Tongue (tissue), 2 donors: ENCODE results near the gene NR4A1. TPM values are rescaled to one million over a fixed set of nuclear protein-coding genes. Genes with fewer than 3 reads are reported as not detected.

Experiments used
- DNase-seq: peaks from one replicate; pipeline ENCODE4 v3.0.0-alpha.2; 2015
- total RNA-seq: library from RNA; depleted of rRNA; stranded (reverse); fragments of >200 nt; gene quantifications from one replicate; pipeline ENCODE4 v1.2.3, GENCODE V29; 2014

Gene NR4A1
- total RNA-seq, 1 donor from 2014 or later: 65.6 TPM

- peak; percentile 88 for DNase-seq
Measured at GRCh38 chr12:52058631-52059361, 7.6 kb downstream of the NR4A1 start.

GRCh38 chr12:52059582-52060497 is 8.6 kb downstream of the NR4A1 start:
- DNase-seq: no peak

GRCh38 chr12:52060498-52061177 is 9.4 kb downstream of the NR4A1 start:
- DNase-seq: no peak

GRCh38 chr12:52061470-52062166 is 10.4 kb downstream of the NR4A1 start:
- peak; percentile 56 for DNase-seq

GRCh38 chr12:52062167-52063081 is 11.2 kb downstream of the NR4A1 start:
- no peak for DNase-seq

GRCh38 chr12:52063082-52063924 is 12.1 kb downstream of the NR4A1 start:
- no peak for DNase-seq

GRCh38 chr12:52063981-52064649 is 12.9 kb downstream of the NR4A1 start:
- DNase-seq: no peak

- no peak for DNase-seq
Measured at GRCh38 chr12:52066346-52067080, 15.3 kb downstream of the NR4A1 start.

GRCh38 chr12:52067081-52067374 is 15.8 kb downstream of the NR4A1 start:
- DNase-seq: no peak

GRCh38 chr12:52069327-52070184 is 18.3 kb downstream of the NR4A1 start, which contains the start of gene ATG101:
Gene ATG101, plus strand, starts transcription at chr12:52069978. Its CDS starts 3,673 bp downstream, at chr12:52073651.
- peak; percentile 97 for DNase-seq

- DNase-seq: no peak
Measured at GRCh38 chr12:52070185-52070925, 19.1 kb downstream of the NR4A1 start.

GRCh38 chr12:52073531-52074381 is 22.5 kb downstream of the NR4A1 start:
- DNase-seq: no peak

- no peak for DNase-seq
Measured at GRCh38 chr12:52074971-52075724, 23.9 kb downstream of the NR4A1 start.

- no peak for DNase-seq
Measured at GRCh38 chr12:52076811-52077210, 25.6 kb downstream of the NR4A1 start.

- DNase-seq: no peak
Measured at GRCh38 chr12:52078276-52078675, 27.0 kb downstream of the NR4A1 start.
